ENCODE measurements around the gene MAP4K2.

Gene MAP4K2

DNA sequence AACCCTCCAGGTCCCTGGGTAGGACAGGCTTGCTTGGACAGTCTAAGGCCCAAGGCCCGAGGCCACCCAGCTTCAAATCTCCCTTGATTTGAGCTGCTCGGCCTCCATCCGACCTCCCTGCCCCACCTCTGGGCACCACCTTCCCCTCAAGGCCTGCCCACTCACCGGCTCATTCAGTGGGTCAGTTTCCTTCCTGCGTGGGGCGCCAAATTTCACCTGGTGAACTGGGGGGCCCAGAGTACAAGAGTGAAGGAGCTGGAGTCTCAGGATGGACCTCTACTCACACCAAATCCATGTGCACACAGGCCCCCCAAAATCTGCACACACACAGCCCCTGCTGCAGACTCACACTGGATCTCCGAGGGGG is 3.8 kb downstream of the MAP4K2 start:
- 94 to 100% methylated on average over 6 to 7 of the region's 7 CpGs for WGBS, 2 experiments (ENCODE audit: insufficient coverage in 2 of 2)
- H3K4me3 ChIP-seq (ENCODE audit: extremely low read depth, insufficient read depth, low read length, poor library complexity, severe bottlenecking), result no peak overlapping the region

DNA sequence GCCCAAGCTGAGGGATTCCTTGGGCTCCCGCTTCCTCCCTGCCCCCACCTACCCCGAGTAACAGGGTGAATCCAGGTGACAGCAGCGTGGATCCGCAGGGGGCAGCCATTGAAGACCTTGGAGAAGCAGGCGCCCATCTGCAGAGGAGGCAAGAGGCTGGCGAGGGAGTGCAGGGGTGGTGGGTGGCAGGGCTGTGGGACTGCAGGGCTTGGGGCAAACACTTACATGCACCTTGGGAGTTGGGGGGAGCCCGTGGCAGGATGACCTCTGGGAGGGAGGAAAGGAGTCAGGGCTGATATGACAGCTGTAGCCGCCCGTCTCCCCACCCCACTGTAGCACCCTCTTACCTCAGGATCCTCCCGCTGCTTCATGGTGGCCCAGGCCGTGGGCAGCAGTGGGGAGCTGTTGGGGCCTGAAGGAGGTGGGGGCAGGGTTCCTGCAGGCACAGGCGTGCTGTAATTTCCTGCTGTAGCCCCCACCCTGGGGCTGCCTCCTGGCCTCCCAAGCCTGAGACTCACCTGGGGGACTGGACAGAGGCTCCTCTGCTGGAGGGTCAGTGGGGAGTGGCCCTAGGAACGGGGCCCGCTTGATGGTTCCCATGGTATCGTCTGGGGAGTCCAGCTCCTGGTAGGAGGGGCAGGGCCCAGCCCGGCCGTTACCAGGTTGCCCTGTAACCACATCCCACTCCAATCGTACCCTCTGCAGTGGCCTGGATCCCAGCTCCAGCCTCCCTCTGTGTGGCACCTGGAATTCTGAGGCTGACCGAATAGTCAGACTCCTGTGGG is 6.1 kb downstream of the MAP4K2 start:
- no peak overlapping the region for H3K27ac ChIP-seq (ENCODE audit: low read depth, low read length, severe bottlenecking)
- H3K36me3 ChIP-seq (ENCODE audit: control insufficient read depth, insufficient read depth, low read length), result peaks cover 26% of the 10 kb centered on the region
- no peaks in the 10 kb centered on the region for H3K9me3 ChIP-seq (ENCODE audit: control insufficient read depth, low read length)
- peaks cover 3% of the 10 kb centered on the region for H3K4me1 ChIP-seq (ENCODE audit: control insufficient read depth, insufficient read depth, low read length, poor library complexity, severe bottlenecking)
- H3K4me3 ChIP-seq (ENCODE audit: extremely low read depth, insufficient read depth, low read length, poor library complexity, severe bottlenecking), result no peak overlapping the region
- WGBS, 2 experiments (ENCODE audit: insufficient coverage in 2 of 2), result 89 to 93% methylated on average over 9 of the region's 19 CpGs

More for the DNA sequence above, 3.8 kb downstream of the MAP4K2 start:
- Histone ChIP-seq H3K27ac (ENCODE audit: low read depth, low read length, severe bottlenecking) (no peak overlapping the region), H3K36me3 (ENCODE audit: control insufficient read depth, insufficient read depth, low read length) (peaks cover 30% of the 10 kb centered on the region), H3K9me3 (ENCODE audit: control insufficient read depth, low read length) (no peaks in the 10 kb centered on the region), H3K4me1 (ENCODE audit: control insufficient read depth, insufficient read depth, low read length, poor library complexity, severe bottlenecking) (peaks cover 12% of the 10 kb centered on the region)

DNA sequence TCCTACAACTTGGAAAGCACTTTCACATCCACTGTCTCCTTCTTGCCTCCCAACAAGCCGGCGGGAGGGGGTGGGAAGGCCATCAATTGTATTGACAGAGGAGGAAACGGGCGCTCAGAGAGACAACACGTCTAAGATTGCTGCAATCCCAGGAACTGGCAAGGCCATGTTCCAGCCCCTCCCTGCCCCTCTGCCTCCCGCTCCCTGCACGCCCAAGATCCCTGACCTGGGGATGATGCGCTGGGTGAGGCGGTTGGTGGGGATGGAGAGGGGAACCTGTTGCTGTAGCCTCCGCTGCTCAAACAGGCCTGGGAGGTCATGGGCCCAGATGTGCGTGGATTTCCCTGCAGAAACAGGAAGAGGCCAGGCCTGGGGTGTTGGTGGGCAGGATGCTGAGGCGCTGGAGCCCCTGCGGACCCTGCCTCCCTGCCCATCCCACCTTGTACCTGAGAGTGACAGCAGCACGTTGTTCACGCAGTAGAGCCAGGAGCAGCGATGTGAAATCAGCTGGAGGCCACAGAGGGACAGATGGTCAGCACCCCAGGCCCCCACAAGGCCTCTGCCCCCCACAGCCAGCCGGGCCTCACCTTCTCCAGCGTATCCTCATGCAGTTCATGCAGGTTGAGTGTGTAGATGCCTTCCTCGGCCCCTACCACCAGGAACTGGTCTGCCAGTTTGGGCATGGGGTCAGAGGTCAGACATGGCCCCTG is 6.8 kb downstream of the MAP4K2 start:
- 96 to 100% methylated on average over 14 to 17 of the region's 19 CpGs for WGBS, 2 experiments (ENCODE audit: insufficient coverage in 2 of 2)
- H3K4me3 ChIP-seq (ENCODE audit: extremely low read depth, insufficient read depth, low read length, poor library complexity, severe bottlenecking), result no peak overlapping the region

DNA sequence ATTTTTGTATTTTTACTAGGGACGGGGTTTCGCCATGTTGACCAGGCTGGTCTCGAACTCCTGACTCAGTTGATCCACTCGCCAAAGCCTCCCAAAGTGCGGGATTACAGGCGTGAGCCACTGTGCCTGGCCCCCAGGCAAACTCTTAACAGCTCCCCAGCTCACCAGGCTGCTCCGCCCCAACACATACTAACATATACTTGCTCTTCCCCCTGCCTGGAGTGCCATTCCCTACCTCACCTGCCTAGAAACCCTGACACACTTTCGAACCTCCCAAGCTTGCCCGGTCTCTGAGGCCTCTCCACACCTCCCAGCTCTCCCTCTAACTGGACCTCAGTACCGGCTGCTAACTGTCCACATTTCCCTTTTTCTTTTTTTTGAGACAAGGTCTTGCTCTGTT is 8.5 kb downstream of the MAP4K2 start:
- Histone ChIP-seq H3K36me3 (ENCODE audit: control insufficient read depth, insufficient read depth, low read length) (peaks cover 22% of the 10 kb centered on the region), H3K4me3 (ENCODE audit: extremely low read depth, insufficient read depth, low read length, poor library complexity, severe bottlenecking) (no peak overlapping the region), H3K9me3 (ENCODE audit: control insufficient read depth, low read length) (no peaks in the 10 kb centered on the region), H3K27ac (ENCODE audit: low read depth, low read length, severe bottlenecking) (no peak overlapping the region), H3K4me1 (ENCODE audit: control insufficient read depth, insufficient read depth, low read length, poor library complexity, severe bottlenecking) (no peaks in the 10 kb centered on the region)
- 91 to 95% methylated on average over 10 of the region's 10 CpGs for WGBS, 2 experiments (ENCODE audit: insufficient coverage in 2 of 2)

More for the DNA sequence above, 6.8 kb downstream of the MAP4K2 start:
- no peaks in the 10 kb centered on the region for H3K4me1 ChIP-seq (ENCODE audit: control insufficient read depth, insufficient read depth, low read length, poor library complexity, severe bottlenecking)
- no peak overlapping the region for H3K27ac ChIP-seq (ENCODE audit: low read depth, low read length, severe bottlenecking)
- no peaks in the 10 kb centered on the region for H3K9me3 ChIP-seq (ENCODE audit: control insufficient read depth, low read length)
- peaks cover 28% of the 10 kb centered on the region for H3K36me3 ChIP-seq (ENCODE audit: control insufficient read depth, insufficient read depth, low read length)

DNA sequence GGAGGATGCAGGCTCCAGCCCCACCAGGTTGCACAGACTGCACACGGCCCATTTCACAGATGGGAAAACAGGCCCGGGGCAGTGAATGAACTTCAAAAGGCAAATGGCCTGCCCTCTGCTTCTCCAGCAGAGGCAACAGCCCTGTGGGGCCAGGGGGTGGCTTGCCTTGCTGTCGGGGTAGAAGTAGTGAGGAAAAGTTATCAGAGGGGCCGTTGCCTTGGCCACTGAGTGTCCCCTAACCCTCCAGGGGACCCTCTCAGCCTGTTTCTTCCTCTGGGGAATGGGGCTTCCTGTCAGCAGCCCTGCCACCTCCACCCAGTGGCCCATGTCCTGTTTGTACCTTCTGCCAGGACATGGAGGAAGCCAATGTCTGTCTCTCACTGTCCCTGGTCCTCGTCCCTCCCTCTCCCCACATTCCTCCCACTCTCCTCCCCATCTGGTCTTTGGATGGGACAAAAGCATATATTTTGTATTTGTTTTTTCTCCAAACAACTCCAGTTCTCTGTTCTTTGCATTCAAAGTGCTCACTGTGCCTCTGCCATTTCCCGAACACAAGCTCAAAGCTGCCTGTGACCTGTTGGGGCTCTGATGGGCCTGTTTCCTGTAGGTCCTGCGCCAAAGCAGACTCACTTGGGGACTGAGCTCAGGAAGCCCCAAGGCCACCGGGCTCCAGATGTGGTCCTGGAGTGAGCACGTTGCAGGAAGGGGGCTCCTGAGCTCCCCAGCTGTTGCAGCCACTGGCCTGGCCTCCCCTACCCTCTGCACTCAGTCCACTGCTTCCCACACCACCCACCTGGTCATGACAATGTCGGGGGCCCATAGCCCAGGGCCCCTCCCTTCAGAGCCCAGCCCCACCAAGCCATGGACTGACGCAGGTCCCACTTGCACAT is 9.5 kb downstream of the MAP4K2 start:
- H3K4me3 ChIP-seq (ENCODE audit: extremely low read depth, insufficient read depth, low read length, poor library complexity, severe bottlenecking), result no peak overlapping the region
- WGBS, 2 experiments (ENCODE audit: insufficient coverage in 2 of 2), result 87 to 94% methylated on average over 6 to 9 of the region's 11 CpGs
- H3K9me3 ChIP-seq (ENCODE audit: control insufficient read depth, low read length), result no peaks in the 10 kb centered on the region
- H3K36me3 ChIP-seq (ENCODE audit: control insufficient read depth, insufficient read depth, low read length), result peaks cover 19% of the 10 kb centered on the region
- H3K27ac ChIP-seq (ENCODE audit: low read depth, low read length, severe bottlenecking), result no peak overlapping the region
- no peaks in the 10 kb centered on the region for H3K4me1 ChIP-seq (ENCODE audit: control insufficient read depth, insufficient read depth, low read length, poor library complexity, severe bottlenecking)

DNA sequence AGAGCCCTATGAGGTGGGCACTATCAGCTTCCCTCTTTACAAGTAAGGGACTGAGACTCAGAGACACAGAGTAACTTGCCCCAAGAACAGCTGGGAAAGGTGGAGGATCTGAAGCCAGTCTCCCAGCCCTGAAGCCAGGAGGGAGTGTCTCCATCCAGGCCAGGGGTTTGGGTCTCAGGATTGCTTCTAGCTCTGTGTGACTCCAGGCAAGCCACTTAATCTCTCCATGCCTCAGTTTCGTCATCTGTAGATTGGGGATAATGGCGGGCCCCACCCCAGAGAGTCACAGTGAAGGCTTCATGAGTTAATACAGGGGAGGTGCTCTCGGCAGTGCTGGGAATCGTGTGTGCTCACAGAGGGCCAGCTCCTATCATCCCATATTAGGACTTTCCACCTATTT is 10.5 kb downstream of the MAP4K2 start:
- WGBS, 2 experiments (ENCODE audit: insufficient coverage in 2 of 2), result 93 to 100% methylated on average over 2 of the region's 4 CpGs
- no peak overlapping the region for H3K27ac ChIP-seq (ENCODE audit: low read depth, low read length, severe bottlenecking)
- H3K4me3 ChIP-seq (ENCODE audit: extremely low read depth, insufficient read depth, low read length, poor library complexity, severe bottlenecking), result no peak overlapping the region
- H3K4me1 ChIP-seq (ENCODE audit: control insufficient read depth, insufficient read depth, low read length, poor library complexity, severe bottlenecking), result peaks cover 2% of the 10 kb centered on the region
- H3K9me3 ChIP-seq (ENCODE audit: control insufficient read depth, low read length), result no peaks in the 10 kb centered on the region
- peaks cover 17% of the 10 kb centered on the region for H3K36me3 ChIP-seq (ENCODE audit: control insufficient read depth, insufficient read depth, low read length)

DNA sequence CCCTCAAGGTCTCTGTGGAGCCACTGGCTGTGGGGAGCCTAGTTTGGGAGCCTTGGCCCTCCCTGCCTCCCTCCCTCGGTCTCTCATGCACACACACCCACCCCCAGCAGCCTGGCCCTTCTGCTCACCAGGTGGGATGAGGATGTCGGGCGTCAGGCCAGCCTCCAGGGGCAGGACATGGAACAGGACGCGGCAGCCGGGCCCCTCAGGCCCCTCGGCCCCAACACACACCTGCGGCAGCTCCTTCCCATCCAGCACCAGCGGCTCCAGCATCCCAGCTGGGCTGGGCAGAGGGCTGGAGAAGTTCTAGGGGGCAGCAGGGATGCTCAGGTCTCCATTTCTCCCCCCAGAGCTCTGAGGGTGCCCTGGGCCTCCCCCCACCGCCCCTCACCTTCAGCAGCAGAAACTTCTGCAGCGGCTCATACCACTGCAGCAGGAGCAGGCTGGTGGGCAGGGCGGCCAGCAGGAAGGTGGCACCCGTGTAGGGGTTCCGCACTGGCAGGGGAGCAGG is 11.2 kb downstream of the MAP4K2 start:
- H3K9me3 ChIP-seq (ENCODE audit: control insufficient read depth, low read length), result no peaks in the 10 kb centered on the region
- H3K4me3 ChIP-seq (ENCODE audit: extremely low read depth, insufficient read depth, low read length, poor library complexity, severe bottlenecking), result no peak overlapping the region
- H3K36me3 ChIP-seq (ENCODE audit: control insufficient read depth, insufficient read depth, low read length), result peaks cover 11% of the 10 kb centered on the region
- no peak overlapping the region for H3K27ac ChIP-seq (ENCODE audit: low read depth, low read length, severe bottlenecking)
- peaks cover 2% of the 10 kb centered on the region for H3K4me1 ChIP-seq (ENCODE audit: control insufficient read depth, insufficient read depth, low read length, poor library complexity, severe bottlenecking)
- 95 to 96% methylated on average over 11 to 13 of the region's 14 CpGs for WGBS, 2 experiments (ENCODE audit: insufficient coverage in 2 of 2)

DNA sequence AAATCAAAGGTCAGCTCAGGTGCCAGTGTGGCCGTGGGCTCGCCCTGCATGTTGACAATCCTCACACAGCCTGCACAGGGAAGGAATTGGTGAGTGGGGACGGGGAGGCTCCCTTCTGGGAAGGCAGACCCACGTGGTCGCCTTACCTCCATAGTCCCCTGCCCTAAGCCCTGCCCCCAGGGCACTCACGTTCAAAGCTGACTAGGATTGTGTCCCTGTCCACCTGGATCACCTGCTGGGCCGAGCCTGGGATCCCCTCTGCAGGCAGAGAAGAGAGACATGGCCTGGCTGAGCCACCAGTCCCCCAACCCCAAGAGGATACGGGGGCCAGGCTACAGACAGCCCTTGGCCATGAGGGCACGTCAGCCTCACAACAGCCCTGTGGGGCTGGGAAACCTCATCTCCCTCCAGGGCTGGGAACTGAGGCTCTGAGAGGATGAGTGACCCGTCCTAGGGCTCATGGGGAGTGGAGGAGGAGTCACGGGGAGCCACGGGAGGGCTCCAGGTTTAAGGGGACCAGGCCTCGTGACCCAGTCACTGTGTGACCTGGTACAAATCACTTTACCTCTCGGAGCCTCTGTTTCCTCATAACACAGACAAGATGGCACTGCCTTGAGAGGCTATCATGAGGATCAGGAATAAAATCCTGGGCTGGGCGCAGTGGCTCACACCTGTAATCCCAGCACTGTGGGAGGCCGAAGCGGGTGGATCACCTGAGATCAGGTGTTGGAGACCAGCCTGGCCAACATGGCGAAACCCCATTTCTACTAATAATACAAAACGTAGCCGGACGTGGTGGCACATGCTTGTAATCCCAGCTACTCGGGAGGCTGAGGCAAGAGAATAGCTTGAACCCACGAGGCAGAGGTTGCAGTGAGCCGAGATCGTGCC is 12.6 kb downstream of the MAP4K2 start:
- H3K9me3 ChIP-seq (ENCODE audit: control insufficient read depth, low read length), result no peaks in the 10 kb centered on the region
- 91 to 93% methylated on average over 10 to 21 of the region's 25 CpGs for WGBS, 2 experiments (ENCODE audit: insufficient coverage in 2 of 2)
- H3K4me3 ChIP-seq (ENCODE audit: extremely low read depth, insufficient read depth, low read length, poor library complexity, severe bottlenecking), result no peak overlapping the region
- peaks cover 5% of the 10 kb centered on the region for H3K36me3 ChIP-seq (ENCODE audit: control insufficient read depth, insufficient read depth, low read length)
- H3K27ac ChIP-seq (ENCODE audit: low read depth, low read length, severe bottlenecking), result no peak overlapping the region
- peaks cover 2% of the 10 kb centered on the region for H3K4me1 ChIP-seq (ENCODE audit: control insufficient read depth, insufficient read depth, low read length, poor library complexity, severe bottlenecking)

DNA sequence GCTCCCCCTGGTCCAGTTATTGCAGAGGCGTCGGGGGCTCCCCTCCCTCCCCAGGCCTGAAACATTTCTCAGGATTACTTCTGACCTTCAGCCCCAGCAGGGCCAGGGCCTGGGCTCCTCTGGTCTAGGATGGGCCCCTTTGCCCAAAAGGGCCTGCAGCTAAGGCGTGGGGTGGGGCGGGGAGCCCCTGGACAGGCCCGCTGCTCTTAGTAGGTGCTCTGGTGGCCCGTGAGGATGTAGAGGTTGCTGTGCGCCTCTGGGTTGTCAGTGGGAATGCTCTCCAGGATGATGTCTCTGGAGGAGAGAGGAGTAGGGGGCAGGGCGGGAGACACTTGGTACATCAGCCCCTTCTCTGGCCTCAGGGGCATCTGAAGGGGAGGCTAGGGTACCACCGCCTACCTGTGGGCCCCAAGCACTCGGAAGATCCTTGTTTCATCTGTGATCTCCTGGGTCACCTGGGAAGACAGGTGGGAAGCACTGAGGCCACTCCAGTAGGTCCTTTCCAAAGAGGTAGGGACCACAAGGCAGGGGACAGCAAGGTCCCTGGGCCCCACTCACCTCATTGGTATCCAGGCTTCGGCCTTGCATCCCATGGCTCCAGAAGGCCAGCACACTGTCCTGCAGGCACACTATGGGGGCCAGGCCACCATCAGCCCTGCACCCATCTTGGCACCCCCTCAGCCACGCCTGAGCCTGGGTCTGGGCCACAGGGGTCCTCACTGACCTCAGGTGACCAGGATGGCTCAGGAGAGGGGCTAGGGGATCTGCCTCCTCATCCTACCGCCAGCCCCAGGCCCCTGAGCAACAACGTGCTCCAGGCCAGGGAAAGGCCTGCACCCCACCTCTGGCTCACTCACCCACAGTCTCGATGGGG is 13.4 kb downstream of the MAP4K2 start:
- Histone ChIP-seq H3K9me3 (ENCODE audit: control insufficient read depth, low read length) (no peaks in the 10 kb centered on the region), H3K27ac (ENCODE audit: low read depth, low read length, severe bottlenecking) (no peak overlapping the region), H3K4me3 (ENCODE audit: extremely low read depth, insufficient read depth, low read length, poor library complexity, severe bottlenecking) (no peak overlapping the region), H3K4me1 (ENCODE audit: control insufficient read depth, insufficient read depth, low read length, poor library complexity, severe bottlenecking) (peaks cover 2% of the 10 kb centered on the region), H3K36me3 (ENCODE audit: control insufficient read depth, insufficient read depth, low read length) (peaks cover 5% of the 10 kb centered on the region)
- WGBS, 2 experiments (ENCODE audit: insufficient coverage in 2 of 2), result 90 to 95% methylated on average over 8 to 12 of the region's 15 CpGs

Measured in mesodermal cell (in vitro differentiated cells).